Fibroblast of the aortic adventitia (primary cell): ENCODE results near the gene HTT. TPM values are rescaled to one million over a fixed set of nuclear protein-coding genes. Genes with fewer than 3 reads are reported as not detected.

ENCODE experiments used
- DNase-seq: peaks from one replicate; pipeline ENCODE4 v3.0.0-alpha.2; 2010; ENCODE audit warnings: low read depth
- H3K4me3 ChIP-seq: 2 replicates; pipeline ENCODE4 v1.5.1; 2011; ENCODE audit warnings: low read depth, mild to moderate bottlenecking, control low read depth, low read length, moderate library complexity
- total RNA-seq: library from RNA; depleted of rRNA; stranded (reverse); fragments of >200 nt; gene quantifications from 2 replicates; pipeline ENCODE4 v1.2.3, GENCODE V29; 2012; ENCODE audit warnings: low replicate concordance
- TF ChIP-seq, protein P1 (sequence below): IDR thresholded peaks from 2 replicates; pipeline ENCODE4 v1.5.1; 2011; ENCODE audit warnings: mild to moderate bottlenecking, low read length, control low read depth, inconsistent platforms; ENCODE audit not compliant: insufficient read depth

Gene HTT
- total RNA-seq, 1 donor: 49.9 TPM

DNA sequence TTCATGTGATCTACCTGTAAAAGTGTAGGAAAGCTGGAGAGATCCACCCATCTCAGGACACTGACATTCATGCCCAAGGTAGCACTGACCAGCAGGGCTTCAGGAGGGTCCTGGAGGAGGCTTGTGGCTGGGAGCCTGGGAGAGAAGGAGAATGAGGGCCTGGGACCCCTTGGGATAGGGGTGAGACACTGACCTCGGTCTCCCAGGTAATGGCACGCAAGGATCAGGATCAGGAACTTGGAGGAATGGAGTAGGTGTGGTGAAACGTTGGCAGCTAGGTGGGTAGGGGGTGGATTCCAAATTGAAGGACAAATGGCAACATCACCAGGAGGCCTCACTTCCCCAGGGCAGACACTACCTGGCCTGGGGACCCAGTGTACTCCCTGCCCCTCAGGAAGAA is 206.0 kb downstream of the HTT start:
- no peak for DNase-seq
- H3K4me3 ChIP-seq: no peak overlapping the region
- TF ChIP-seq, protein P1, sequence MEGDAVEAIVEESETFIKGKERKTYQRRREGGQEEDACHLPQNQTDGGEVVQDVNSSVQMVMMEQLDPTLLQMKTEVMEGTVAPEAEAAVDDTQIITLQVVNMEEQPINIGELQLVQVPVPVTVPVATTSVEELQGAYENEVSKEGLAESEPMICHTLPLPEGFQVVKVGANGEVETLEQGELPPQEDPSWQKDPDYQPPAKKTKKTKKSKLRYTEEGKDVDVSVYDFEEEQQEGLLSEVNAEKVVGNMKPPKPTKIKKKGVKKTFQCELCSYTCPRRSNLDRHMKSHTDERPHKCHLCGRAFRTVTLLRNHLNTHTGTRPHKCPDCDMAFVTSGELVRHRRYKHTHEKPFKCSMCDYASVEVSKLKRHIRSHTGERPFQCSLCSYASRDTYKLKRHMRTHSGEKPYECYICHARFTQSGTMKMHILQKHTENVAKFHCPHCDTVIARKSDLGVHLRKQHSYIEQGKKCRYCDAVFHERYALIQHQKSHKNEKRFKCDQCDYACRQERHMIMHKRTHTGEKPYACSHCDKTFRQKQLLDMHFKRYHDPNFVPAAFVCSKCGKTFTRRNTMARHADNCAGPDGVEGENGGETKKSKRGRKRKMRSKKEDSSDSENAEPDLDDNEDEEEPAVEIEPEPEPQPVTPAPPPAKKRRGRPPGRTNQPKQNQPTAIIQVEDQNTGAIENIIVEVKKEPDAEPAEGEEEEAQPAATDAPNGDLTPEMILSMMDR: no peak

DNA sequence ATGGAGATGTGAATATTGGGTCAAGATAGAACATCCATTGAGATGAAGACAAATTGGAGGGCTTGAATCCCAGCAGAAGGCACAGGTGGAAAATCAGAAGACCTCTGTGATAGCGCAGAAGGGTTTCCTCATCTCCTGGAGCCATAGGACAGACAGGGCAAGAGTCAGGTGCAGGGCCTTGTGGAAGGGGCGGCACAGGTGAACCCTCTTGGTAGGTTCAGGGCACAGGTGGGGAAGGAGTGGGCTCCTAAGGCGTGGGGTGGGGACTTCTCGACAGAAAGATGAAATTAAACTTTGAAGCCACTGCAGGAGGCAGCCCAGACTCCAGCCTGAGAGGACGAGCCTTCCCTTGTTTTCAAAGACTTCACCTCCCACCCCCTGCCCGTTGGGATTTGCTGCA is 209.0 kb downstream of the HTT start:
- no peak for DNase-seq
- TF ChIP-seq, protein P1: no peak
- H3K4me3 ChIP-seq: no peak overlapping the region

DNA sequence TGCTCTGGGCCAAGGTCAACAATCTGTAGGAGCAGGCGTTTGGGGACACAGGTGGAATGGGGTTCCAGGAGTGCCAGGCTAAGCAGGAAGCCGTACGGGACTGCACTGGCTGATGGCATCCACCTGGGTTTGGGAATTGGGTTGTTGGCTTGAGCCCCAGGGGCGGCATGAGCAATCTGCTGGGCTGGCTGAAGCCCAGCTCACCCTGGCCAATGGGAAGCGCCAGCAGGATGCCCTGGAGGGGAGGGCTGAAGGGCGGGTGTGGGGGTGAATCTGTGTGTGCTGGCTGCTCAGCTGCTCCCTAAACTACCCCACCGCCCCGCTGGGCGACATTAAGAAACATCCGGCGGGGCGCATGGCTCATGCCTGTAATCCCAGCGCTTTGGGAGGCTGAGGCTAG is 209.4 kb downstream of the HTT start:
- no peak for DNase-seq
- no peak overlapping the region for H3K4me3 ChIP-seq
- TF ChIP-seq, protein P1: no peak

DNA sequence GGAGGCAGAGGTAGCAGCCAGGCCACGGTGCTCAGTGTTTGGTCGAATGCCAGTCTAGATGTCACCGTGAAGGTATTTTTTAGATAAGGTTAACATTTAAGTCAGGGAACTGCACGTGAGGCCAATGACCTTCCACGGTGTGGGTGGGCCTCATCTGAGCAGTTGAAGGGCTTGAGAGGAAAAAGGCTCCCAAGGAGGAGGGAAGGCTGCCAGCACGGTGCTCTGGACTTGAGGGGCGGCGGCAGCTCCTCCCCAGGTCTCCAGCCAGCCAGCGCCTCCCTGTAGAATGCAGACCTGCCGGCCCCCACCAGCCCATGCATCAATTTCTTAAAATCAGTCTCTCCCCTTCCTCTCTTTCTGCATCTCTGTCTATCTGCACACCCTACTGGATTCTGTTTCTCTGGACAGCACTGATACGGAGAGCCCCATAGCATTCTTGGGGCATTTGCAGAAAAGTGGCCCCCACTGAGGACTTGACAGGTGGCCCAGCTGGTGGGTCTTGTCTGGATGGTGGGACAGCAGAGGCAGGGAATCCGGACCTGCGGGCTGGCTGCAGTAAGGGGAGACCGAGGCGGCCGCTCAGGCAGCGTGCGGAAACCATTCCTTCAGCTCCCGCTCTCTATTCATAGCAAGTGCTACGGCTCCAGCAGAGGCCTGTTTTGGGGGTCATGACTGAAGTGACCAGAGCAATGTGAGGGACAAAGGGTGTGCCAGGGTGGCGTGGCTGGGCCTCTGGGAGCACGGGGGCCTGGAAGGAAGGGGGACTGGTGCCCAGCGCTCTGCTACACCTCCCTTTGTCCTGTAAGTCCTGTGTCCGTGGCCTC is 210.5 kb downstream of the HTT start:
- H3K4me3 ChIP-seq: no peak overlapping the region
- no peak for DNase-seq
- TF ChIP-seq, protein P1: no peak

DNA sequence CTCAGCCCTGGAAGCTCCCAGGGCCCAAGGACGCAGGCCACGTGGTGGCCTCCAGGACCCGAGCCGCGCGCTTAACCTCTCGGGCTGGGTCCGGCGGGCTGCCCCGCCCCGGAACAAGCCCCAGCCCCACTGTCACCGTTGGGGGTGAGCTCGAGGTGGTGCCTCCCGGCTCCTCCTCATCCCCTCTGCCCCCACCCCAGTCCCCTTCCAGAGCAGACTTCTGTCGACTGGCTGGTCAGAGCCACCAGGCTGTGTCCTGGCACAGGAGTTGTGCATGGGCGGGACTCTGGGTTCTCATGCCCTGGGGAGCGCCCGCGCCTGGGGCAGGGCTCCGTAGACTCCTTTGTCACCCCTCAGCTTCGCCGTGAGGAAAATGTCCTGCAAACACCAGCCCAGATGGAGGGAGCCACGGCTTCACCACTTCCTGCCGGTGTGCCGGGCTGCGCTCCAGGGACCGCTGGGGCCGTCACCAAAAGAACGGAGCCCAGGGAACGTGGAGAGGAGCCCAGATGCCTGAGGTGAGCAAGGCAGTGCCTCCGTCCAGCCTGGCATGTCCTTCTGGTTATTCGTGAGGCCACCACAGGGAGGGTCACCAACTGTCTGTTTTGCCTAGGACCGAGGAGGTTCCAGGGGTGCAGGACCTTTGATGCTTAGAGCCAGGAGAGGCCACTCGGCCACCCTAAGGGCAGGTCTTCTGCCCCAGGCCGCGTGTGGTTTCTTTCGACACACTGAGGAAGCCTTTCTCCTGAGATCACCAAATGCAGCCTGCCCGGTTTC is 211.3 kb downstream of the HTT start:
- TF ChIP-seq, protein P1: no peak
- peak; percentile 25 for DNase-seq
- H3K4me3 ChIP-seq: no peak overlapping the region

DNA sequence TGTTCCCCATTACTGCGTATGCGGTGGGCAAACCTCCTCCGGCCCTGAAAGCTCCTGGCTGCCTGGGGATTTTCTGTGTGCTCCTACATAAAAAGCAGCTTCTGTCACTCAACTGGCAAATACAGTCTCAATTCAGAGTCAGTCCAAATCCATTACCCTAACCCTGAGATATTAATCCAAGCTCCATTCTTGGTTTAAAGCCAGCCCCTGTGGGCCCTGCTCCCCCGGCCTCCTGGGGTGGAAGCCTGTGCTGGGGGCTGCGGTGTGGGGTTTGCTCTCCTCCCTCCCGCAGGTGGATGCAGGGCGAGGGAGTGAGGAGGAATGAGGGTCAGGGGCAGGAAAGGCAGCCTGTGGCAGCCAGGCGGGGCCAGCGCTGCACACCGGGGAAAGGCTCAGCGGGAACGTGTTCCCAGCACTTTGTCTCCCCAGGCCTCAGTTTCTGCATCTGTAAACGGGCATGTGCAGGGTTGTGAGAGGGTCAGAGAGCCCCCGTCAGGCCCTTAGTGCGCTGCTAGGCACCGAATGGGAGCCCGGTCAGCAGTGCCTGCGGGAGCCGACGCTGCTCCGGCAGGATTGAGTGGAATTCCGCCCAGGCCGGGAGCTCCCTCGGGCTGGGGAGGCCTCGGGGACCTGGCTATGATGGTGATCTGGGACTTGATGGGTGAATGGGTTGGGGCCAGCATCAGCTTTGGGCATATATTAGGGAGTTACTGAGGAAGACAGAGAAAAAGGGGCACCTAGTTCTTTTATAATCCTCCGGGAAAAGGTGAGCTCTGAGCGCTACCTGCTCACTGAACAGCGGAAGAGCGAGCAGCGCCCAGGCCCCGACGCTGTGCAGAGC is 212.1 kb downstream of the HTT start:
- TF ChIP-seq, protein P1: no peak
- no peak overlapping the region for H3K4me3 ChIP-seq
- DNase-seq: no peak
